Hepatocyte (in vitro differentiated cells): ENCODE data around the gene SLC52A1. TPM values are rescaled to one million over a fixed set of nuclear protein-coding genes. Genes with fewer than 3 reads are reported as not detected.

Experiments
- DNase-seq: peaks from one replicate; pipeline ENCODE4 v3.0.0-alpha.2; 2016; ENCODE audit warnings: low spot score
- H2AFZ ChIP-seq: fragments of 200-600 bp; sonication (generic); 2 replicates; pipeline ENCODE4 v1.6.0; 2016; ENCODE audit warnings: antibody characterized with exemption, mild to moderate bottlenecking
- H3K27ac ChIP-seq: fragments of 200-600 bp; sonication (generic); 2 replicates; pipeline ENCODE4 v1.5.1; 2016; ENCODE audit warnings: mild to moderate bottlenecking
- H3K27me3 ChIP-seq: fragments of 200-600 bp; sonication (generic); 2 replicates; pipeline ENCODE4 v1.6.1; 2016
- H3K36me3 ChIP-seq: fragments of 200-600 bp; sonication (generic); replicated peaks from 2 replicates; pipeline ENCODE4 v1.5.1; 2016; ENCODE audit warnings: low read depth; ENCODE audit not compliant: insufficient read depth
- H3K4me1 ChIP-seq: fragments of 200-600 bp; sonication (generic); 2 replicates; pipeline ENCODE4 v1.5.1; 2016; ENCODE audit warnings: mild to moderate bottlenecking, moderate library complexity; ENCODE audit not compliant: insufficient read depth
- H3K4me2 ChIP-seq: fragments of 200-600 bp; sonication (generic); 2 replicates; pipeline ENCODE4 v1.6.0; 2016
- H3K4me3 ChIP-seq: fragments of 200-600 bp; sonication (generic); 2 replicates; pipeline ENCODE4 v1.5.1; 2016; ENCODE audit warnings: mild to moderate bottlenecking
- H3K79me2 ChIP-seq: fragments of 200-600 bp; sonication (generic); 2 replicates; pipeline ENCODE4 v1.6.0; 2017; ENCODE audit warnings: mild to moderate bottlenecking
- H3K9me2 ChIP-seq: fragments of 200-600 bp; sonication (generic); replicated peaks from 2 replicates; pipeline ENCODE4 v1.6.0; 2017; ENCODE audit warnings: mild to moderate bottlenecking; ENCODE audit not compliant: insufficient read depth
- H3K9me3 ChIP-seq: fragments of 200-600 bp; sonication (generic); 2 replicates; pipeline ENCODE4 v1.5.1; 2016; ENCODE audit warnings: low read depth, mild to moderate bottlenecking
- H4K20me1 ChIP-seq: fragments of 200-600 bp; sonication (generic); 2 replicates; pipeline ENCODE4 v1.6.0; 2016; ENCODE audit warnings: mild to moderate bottlenecking; ENCODE audit not compliant: insufficient read depth, poor library complexity, severe bottlenecking
- CTCF ChIP-seq: fragments of 200-600 bp; sonication (generic); IDR thresholded peaks from 2 replicates; pipeline ENCODE4 v1.5.1; 2016; ENCODE audit warnings: antibody characterized with exemption, mild to moderate bottlenecking; ENCODE audit not compliant: poor library complexity
- EZH2 ChIP-seq: fragments of 200-600 bp; sonication (generic); IDR thresholded peaks from 2 replicates; pipeline ENCODE4 v1.6.1; 2016; ENCODE audit warnings: antibody characterized with exemption, mild to moderate bottlenecking, borderline replicate concordance
- EZH2phosphoT487 ChIP-seq: fragments of 200-600 bp; sonication (generic); IDR thresholded peaks from one replicate; pipeline ENCODE4 v1.6.1; 2018; ENCODE audit warnings: antibody characterized with exemption, mild to moderate bottlenecking, low read depth, moderate library complexity; ENCODE audit not compliant: unreplicated experiment, severe bottlenecking
- WGBS: methylation state at CpG from one replicate; pipeline ENCODE4 v1.1.6; 2016; ENCODE audit warnings: low lambda C conversion rate; ENCODE audit errors: missing lambda C conversion rate; 5-methylcytosine and 5-hydroxymethylcytosine counted together
- polyA plus RNA-seq: library from polyadenylated mRNA; unstranded; fragments of >200 nt; fragmentation: Nextera tagmentation; extraction: Ambion mirVana; gene quantifications from 2 replicates; pipeline ENCODE4 v1.2.1, GENCODE V29; 2016
- total RNA-seq: library from RNA; depleted of rRNA; stranded (reverse); fragments of >200 nt; gene quantifications from 2 replicates; pipeline ENCODE4 v1.2.3, GENCODE V29; 2014

The SLC52A1 gene
- total and polyA plus RNA-seq, 2 experiments from 2014 or later = 0.13 TPM; not detected in 1

DNA sequence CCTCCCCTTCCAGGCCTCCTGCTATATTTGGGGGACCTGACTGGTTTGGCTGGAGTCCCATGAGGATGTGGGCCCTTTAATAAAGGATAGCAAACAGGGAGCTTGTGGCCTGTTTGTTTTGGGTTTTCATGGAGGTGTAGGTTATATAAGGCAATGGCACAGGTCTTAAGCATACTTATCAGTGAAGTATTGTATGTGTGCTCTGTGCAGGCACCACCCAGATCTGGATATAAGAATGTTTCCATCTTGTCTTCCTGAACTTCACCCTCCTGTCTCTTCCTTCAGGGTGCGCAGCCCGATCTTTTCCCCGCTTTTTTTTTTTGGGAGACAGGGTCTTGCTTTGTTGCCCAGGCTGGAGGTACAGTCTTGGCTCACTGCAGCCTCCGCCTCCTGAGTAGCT is 10.6 kb downstream of the SLC52A1 start:
- TF ChIP-seq EZH2 (no peak), EZH2phosphoT487 (no peak)
- peaks cover 2% of the 10 kb centered on the region for H3K27me3 ChIP-seq
- no peak overlapping the region for H2AFZ ChIP-seq
- no peaks in the 10 kb centered on the region for H3K9me2 ChIP-seq
- no peak overlapping the region for H3K27ac ChIP-seq
- H3K9me3 ChIP-seq = no peaks in the 10 kb centered on the region
- WGBS = 93% methylated on average over 4 of the region's 4 CpGs
- H4K20me1 ChIP-seq = no peaks in the 10 kb centered on the region
- H3K36me3 ChIP-seq = no peaks in the 10 kb centered on the region
- no peaks in the 10 kb centered on the region for H3K79me2 ChIP-seq
- no peaks in the 10 kb centered on the region for H3K4me1 ChIP-seq
- H3K4me2 ChIP-seq = no peak overlapping the region
- H3K4me3 ChIP-seq = no peak overlapping the region
- no peak for DNase-seq

DNA sequence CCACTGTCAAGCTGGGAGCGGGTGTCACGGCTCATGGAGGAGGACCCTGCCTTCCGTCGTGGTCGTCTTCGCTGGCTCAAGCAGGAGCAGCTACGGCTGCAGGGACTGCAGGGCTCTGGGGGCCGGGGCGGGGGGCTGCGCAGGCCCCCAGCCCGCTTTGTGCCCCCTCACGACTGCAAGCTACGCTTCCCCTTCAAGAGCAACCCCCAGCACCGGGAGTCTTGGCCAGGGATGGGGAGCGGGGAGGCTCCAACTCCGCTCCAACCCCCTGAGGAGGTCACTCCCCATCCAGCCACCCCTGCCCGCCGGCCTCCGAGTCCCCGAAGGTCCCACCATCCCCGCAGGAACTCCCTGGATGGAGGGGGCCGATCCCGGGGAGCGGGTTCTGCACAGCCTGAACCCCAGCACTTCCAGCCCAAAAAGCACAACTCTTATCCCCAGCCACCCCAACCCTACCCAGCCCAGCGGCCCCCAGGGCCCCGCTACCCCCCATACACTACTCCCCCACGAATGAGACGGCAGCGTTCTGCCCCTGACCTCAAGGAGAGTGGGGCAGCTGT is 11.6 kb downstream of the SLC52A1 start:
- no peaks in the 10 kb centered on the region for H3K4me1 ChIP-seq
- 95% methylated on average over 15 of the region's 29 CpGs for WGBS
- no peaks in the 10 kb centered on the region for H4K20me1 ChIP-seq
- no peak overlapping the region for H2AFZ ChIP-seq
- no peak overlapping the region for H3K4me2 ChIP-seq
- H3K4me3 ChIP-seq = no peak overlapping the region
- no peaks in the 10 kb centered on the region for H3K9me2 ChIP-seq
- H3K79me2 ChIP-seq = no peaks in the 10 kb centered on the region
- no peak for TF ChIP-seq CTCF
- no peaks in the 10 kb centered on the region for H3K27me3 ChIP-seq
- no peaks in the 10 kb centered on the region for H3K36me3 ChIP-seq
- no peak for DNase-seq
- no peaks in the 10 kb centered on the region for H3K9me3 ChIP-seq
- no peak overlapping the region for H3K27ac ChIP-seq

DNA sequence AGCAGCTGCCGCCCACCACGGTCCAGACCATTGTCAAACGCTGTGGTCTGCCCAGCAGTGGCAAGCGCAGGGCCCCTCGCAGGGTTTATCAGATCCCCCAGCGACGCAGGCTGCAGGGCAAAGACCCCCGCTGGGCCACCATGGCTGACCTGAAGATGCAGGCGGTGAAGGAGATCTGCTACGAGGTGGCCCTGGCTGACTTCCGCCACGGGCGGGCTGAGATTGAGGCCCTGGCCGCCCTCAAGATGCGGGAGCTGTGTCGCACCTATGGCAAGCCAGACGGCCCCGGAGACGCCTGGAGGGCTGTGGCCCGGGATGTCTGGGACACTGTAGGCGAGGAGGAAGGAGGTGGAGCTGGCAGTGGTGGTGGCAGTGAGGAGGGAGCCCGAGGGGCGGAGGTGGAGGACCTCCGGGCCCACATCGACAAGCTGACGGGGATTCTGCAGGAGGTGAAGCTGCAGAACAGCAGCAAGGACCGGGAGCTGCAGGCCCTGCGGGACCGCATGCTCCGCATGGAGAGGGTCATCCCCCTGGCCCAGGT is 13.0 kb downstream of the SLC52A1 start:
- no peak overlapping the region for H2AFZ ChIP-seq
- H3K4me2 ChIP-seq = no peak overlapping the region
- TF ChIP-seq EZH2 (no peak), EZH2phosphoT487 (no peak), CTCF (no peak)
- 95% methylated on average over 30 of the region's 30 CpGs for WGBS
- no peaks in the 10 kb centered on the region for H3K36me3 ChIP-seq
- no peaks in the 10 kb centered on the region for H3K9me3 ChIP-seq
- H3K4me1 ChIP-seq = no peaks in the 10 kb centered on the region
- no peaks in the 10 kb centered on the region for H3K27me3 ChIP-seq
- no peaks in the 10 kb centered on the region for H3K9me2 ChIP-seq
- no peak overlapping the region for H3K4me3 ChIP-seq
- no peak overlapping the region for H3K27ac ChIP-seq
- H4K20me1 ChIP-seq = no peaks in the 10 kb centered on the region
- no peak for DNase-seq
- H3K79me2 ChIP-seq = no peaks in the 10 kb centered on the region

DNA sequence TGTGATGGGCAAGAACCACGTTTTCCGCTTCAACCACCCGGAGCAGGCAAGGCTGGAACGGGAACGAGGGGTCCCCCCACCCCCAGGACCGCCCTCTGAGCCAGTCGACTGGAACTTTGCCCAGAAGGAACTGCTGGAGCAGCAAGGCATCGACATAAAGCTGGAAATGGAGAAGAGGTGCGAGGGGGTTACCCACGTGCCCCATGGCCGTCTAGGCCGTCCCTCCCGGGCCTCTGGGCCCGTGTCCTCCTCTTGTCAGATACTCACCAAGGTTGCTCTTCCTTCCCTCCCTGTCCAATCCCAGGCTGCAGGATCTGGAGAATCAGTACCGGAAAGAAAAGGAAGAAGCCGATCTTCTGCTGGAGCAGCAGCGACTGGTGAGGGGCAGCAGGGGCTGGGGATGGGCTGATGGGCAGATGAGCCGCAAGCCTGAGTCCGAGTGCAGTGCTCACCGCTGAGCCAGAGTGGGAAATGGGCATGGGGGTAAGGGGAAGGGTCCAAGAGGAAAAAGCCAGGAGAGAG is 14.7 kb downstream of the SLC52A1 start:
- no peaks in the 10 kb centered on the region for H3K36me3 ChIP-seq
- no peaks in the 10 kb centered on the region for H3K79me2 ChIP-seq
- H3K9me2 ChIP-seq = no peaks in the 10 kb centered on the region
- no peaks in the 10 kb centered on the region for H3K9me3 ChIP-seq
- no peak overlapping the region for H2AFZ ChIP-seq
- H3K4me2 ChIP-seq = no peak overlapping the region
- H3K27me3 ChIP-seq = no peaks in the 10 kb centered on the region
- no peaks in the 10 kb centered on the region for H3K4me1 ChIP-seq
- TF ChIP-seq EZH2phosphoT487 (no peak), CTCF (no peak), EZH2 (no peak)
- DNase-seq = no peak
- no peak overlapping the region for H3K27ac ChIP-seq
- no peak overlapping the region for H3K4me3 ChIP-seq
- no peaks in the 10 kb centered on the region for H4K20me1 ChIP-seq
- WGBS = 96% methylated on average over 20 of the region's 20 CpGs
